Measurements from ENCODE around the gene RAB30.

Gene RAB30

GRCh38 chr11:82937554-82937953, 134.1 kb downstream of the RAB30 start:
- no peak for DNase-seq

- no peak for DNase-seq
These were observed 135.4 kb downstream of the RAB30 start for GRCh38 chr11:82936261-82936660.

GRCh38 chr11:82932564-82932963, 139.1 kb downstream of the RAB30 start:
- no peak for DNase-seq

- DNase-seq = no peak
These were observed 141.0 kb downstream of the RAB30 start for GRCh38 chr11:82930734-82931133.

GRCh38 chr11:82930229-82930628, 141.5 kb downstream of the RAB30 start:
- no peak for DNase-seq

- DNase-seq = no peak
These were observed 142.6 kb downstream of the RAB30 start for GRCh38 chr11:82929121-82929520.

GRCh38 chr11:82927264-82927880, 144.3 kb downstream of the RAB30 start:
- DNase-seq = no peak

- DNase-seq = no peak
These were observed 147.0 kb downstream of the RAB30 start for GRCh38 chr11:82924522-82925224.

Measured in activated gamma-delta T cell (primary cell).